Measurements from ENCODE around the gene NUAK2.

- no peak for TF ChIP-seq CTCF (IDR thresholded peaks at IDR 0.05; ENCODE audit: insufficient read depth, low read length, poor library complexity, severe bottlenecking)
- TF ChIP-seq EZH2phosphoT487 (conservative IDR thresholded peaks at IDR 0.05; ENCODE audit: low read length): no peak
Measured at GRCh38 chr1:205346956-205347574, 25.5 kb upstream of the NUAK2 start.

Measured in SU-DHL-6 (cell line).